ENCODE data around the gene KLRD1.
"Not testable (repeated sequence)": the region's sequence is repeated elsewhere in the genome, so short reads cannot be mapped to it uniquely, and the experiment has no call there.

Gene KLRD1, protein sequence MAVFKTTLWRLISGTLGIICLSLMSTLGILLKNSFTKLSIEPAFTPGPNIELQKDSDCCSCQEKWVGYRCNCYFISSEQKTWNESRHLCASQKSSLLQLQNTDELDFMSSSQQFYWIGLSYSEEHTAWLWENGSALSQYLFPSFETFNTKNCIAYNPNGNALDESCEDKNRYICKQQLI

GRCh38 chr12:10307630-10308029, at the start of gene KLRD1:
TSS of gene KLRD1 (plus strand) at chr12:10307870. CDS start at chr12:10308078, 208 bp downstream.
- DNase-seq (ENCODE audit: low spot score) = no peak

- DNase-seq (ENCODE audit: low spot score) = no peak
Measured at GRCh38 chr12:10260927-10261326, 46.7 kb upstream of the KLRD1 start.

DNA sequence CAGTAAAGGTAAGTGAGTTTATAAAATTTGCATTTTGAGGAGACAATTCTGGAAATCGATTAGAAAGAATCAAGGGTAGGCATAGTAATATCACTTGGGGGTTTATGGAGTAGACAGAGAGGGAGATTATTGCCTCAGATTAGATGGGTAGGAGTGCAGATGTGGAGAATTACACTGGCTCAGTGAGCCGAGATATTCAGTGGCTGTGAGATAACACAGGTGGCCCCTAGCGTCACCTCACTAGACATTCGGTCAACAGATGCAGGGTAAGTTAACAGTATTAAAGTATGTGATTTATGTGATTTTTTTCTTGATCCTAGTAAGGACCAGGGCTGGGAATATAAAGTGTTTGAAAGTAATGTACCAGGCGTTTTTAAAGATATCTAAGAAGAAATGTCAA, 39.6 kb upstream of the KLRD1 start:
- DNase-seq (ENCODE audit: low spot score) = no peak

GRCh38 chr12:10272467-10272866, 35.2 kb upstream of the KLRD1 start:
- DNase-seq (ENCODE audit: low spot score) = no peak

DNA sequence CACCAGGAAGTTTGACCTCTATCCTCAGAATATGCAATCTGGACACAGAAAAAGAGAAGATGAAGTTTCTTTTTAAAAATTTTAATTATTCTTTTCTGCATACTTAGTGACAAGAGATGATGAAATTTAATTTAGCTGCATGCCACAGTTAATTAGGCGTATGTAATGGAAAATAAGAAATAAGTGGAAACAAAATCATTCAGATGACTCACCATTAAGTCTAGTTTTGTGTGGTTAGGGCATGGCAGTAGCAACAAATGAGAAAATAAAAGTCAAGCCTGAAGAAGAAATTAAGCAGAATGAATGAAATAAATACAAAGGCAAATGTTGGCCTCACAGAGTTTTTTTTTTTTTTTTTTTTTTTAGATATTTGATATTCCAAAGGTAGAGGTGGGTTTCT, 30.9 kb upstream of the KLRD1 start:
- no peak for DNase-seq (ENCODE audit: low spot score)

DNA sequence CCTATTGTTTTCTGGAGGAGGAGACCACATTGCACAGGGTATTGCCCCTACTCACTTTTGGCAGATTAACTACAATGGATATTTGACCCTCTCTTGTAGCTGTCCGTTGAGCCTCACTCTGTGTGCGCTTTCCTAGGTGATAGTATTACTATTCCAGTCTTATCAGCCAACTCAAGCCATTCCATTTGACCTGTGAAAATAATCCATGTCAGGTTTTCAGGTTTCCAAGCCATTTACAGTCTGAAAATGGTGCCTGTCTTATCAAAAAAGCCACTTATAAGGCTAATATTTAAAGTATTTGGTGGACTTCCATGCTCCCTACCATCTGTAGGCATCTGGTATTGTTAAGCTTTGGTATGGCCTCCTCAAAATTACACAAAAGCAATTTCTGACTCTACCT, 29.6 kb upstream of the KLRD1 start:
- DNase-seq (ENCODE audit: low spot score) = no peak

GRCh38 chr12:10279937-10280336, 27.7 kb upstream of the KLRD1 start:
- DNase-seq (ENCODE audit: low spot score) = no peak

GRCh38 chr12:10283027-10283426, 24.6 kb upstream of the KLRD1 start:
- DNase-seq (ENCODE audit: low spot score) = no peak

GRCh38 chr12:10285919-10286318, 21.8 kb upstream of the KLRD1 start:
- DNase-seq (ENCODE audit: low spot score) = no peak

GRCh38 chr12:10289005-10289754, 18.5 kb upstream of the KLRD1 start:
- DNase-seq (ENCODE audit: low spot score) = no peak

GRCh38 chr12:10291030-10291429, 16.6 kb upstream of the KLRD1 start:
- DNase-seq (ENCODE audit: low spot score) = no peak

- no peak for DNase-seq (ENCODE audit: low spot score)
Measured at GRCh38 chr12:10293151-10293550, 14.5 kb upstream of the KLRD1 start.

DNA sequence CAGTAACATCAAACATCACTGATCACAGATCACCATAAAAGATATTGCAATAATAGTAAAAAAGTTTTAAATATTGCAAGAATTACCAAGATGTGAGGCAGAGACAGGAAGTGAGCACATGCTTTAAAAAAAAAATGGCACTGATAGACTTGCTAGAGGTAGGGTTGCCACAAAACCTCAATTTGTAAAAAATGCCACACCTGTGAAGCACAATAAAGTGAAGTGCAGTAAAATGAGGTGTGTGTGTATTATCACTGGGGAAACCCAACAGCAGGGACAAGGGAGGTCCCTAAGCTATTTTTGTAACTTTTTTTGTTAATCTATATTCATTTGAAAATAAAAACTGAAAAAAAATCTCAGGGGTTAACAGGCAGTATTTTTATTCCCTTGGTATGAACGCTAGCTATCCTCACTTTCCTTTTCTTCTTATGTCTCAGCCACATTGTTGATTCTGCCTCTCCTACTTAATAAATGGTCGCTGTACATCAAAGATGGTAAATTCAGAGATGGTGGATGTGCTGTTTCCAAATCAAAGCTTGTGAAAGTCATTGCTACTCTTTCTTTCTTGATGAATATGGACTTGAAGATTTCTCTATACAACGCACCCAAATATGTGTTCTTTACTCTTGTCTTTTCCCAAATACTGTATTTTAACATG, 14.0 kb upstream of the KLRD1 start:
- no peak for DNase-seq (ENCODE audit: low spot score)

DNA sequence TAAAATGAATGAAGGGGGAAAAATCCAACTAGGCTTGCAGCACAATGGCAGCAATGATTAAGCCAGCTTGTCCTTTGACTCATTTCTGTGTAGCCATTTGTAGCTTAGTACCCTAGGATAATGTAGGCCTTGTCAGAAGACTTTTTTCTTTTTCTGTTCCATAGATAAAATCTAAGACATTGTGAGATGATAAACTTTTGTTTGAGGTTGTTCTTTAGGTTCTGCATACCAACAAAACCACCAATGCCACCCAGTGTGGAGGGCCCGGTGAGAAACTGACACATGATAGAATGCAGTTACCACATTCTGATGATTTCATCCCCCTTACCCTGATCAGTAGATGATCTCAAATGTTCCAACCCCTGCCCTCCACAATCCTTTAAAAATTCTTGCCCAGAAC, 6.6 kb upstream of the KLRD1 start:
- no peak for DNase-seq (ENCODE audit: low spot score)

- no peak for DNase-seq (ENCODE audit: low spot score)
Measured at GRCh38 chr12:10304161-10304574, 3.5 kb upstream of the KLRD1 start.

GRCh38 chr12:10305411-10305810, 2.3 kb upstream of the KLRD1 start:
- no peak for DNase-seq (ENCODE audit: low spot score)

- DNase-seq (ENCODE audit: low spot score) = no peak
Measured at GRCh38 chr12:10310926-10311720, 3.5 kb downstream of the KLRD1 start.

GRCh38 chr12:10319388-10319787, 11.7 kb downstream of the KLRD1 start:
- no peak for DNase-seq (ENCODE audit: low spot score)

DNA sequence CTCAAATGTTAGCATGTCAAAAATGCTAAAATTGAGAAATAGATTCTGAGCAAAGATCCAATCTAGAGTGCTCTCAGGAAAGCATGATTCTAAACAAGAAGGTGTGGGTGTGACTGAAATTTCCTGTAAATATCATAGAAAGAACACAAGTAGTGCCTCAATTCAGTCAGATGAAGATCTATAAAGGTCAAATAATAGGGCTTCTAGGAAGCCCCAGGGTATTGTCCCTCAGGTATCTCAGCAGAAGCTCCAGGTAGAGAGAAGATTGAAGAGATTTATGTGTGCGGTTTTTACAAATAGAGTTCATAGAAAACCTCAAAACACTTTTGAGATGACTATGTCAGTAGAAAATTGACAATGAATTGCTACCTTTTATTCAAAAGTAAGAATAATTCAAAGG, 13.0 kb downstream of the KLRD1 start:
- no peak for DNase-seq (ENCODE audit: low spot score)

DNA sequence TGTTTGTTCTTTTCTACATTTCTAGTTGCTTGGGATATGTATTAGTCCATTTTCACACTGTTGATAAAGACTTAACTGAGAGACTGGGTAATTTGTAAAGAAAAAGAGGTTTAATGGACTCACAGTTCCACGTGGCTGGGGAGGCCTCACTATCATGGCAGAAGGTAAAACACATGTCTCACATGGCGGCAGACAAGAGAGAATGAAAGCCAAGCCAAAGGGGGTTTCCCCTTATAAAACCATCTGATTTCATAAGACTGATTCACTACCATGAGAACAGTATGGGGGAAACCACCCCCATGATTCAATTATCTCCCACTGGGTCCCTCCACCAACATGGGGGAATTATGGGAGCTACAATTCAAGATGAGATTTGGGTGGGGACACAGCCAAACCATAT, 21.0 kb downstream of the KLRD1 start:
- DNase-seq (ENCODE audit: low spot score) = not testable (repeated sequence)

DNA sequence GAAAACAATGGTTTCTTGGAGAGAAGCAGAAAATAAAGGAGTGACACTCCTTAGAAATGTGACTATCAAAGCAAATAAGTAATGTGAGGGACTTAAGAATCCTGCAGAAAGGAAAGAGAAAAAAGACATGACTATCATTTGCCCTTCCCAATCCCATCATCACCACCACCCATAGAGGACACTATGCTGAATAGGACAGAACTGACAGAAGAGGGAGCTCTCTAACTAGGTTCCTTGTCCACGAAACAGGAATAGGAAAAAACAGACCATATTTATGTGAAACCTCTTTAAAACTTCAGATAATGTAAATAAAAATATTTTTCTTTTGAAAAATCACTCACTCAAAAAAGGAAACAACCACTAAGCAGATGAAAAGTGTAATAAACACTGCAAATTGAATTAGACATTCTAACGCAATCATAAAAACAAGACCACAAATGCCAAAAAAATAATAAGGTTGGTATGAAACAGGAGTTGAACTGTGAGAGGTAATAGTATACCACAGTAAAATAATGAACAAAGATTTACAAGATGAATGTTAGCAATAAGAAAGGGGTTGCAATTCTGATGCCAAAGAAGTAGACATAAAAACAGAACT, 24.1 kb downstream of the KLRD1 start:
- DNase-seq (ENCODE audit: low spot score) = peak; percentile 55

- DNase-seq (ENCODE audit: low spot score) = not testable (repeated sequence)
Measured at GRCh38 chr12:10336196-10336595, 28.5 kb downstream of the KLRD1 start.

Data from D341Med (cell line).